Stimulated activated CD4-positive, alpha-beta T cell treated with anti-CD3 and anti-CD28 coated beads, TNF-alpha, amount 100 ng/mL, for 1 hour (primary cell): ENCODE results near the gene UTP14C.
"Not testable (repeated sequence)": the region's sequence is repeated elsewhere in the genome, so short reads cannot be mapped to it uniquely, and the experiment has no call there.

ENCODE experiments used
- DNase-seq, 3 donors: peaks; one replicate each; pipeline ENCODE4 v3.0.0-alpha.2; 2020; ENCODE audit warnings: low read depth in 3 of 3, low spot score in 1 of 3

UTP14C gene

DNA sequence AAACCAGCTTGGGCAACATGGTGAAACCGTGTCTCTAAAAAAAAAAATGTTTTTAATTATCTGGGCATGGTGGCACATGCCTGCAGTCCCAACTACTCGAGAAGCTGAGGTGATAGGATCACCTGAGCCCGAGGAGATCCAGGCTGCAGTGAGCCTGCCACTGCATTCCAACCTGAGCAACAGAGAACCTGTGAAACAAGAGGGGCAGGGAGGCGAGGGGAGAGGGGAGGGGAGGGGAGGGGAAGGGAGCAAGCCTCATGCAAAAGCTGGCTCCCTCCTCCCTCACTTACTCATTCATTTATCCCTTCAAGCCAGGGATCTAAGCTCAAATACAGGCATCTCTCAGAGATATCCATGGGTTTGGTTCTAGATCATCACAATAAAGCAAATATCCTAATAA is 22.1 kb upstream of the UTP14C start:
- DNase-seq: no peak

DNA sequence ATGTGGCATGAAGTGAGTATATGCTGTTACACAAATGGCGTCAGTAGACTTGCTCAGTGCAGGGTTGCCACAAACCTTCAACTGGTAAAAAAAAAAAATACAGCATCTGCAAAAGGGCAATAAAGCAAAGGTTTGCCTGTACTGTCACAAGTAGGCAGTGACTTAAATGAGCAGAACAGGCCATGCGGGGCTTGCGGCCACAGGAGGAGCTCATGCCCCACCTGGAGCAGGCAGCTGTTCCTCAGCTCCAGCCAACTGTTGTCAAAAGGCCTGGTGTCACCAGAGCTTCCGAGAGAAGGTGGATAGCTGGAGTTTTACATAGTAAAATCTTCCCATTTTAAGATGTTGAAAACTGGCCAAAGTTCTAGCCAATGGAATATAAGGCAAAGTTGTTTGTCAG is 20.9 kb upstream of the UTP14C start:
- no peak for DNase-seq

GRCh38 chr13:52004511-52005170 is 19.9 kb upstream of the UTP14C start:
- no peak for DNase-seq

GRCh38 chr13:52005841-52006522 is 18.5 kb upstream of the UTP14C start:
- DNase-seq: no peak

DNA sequence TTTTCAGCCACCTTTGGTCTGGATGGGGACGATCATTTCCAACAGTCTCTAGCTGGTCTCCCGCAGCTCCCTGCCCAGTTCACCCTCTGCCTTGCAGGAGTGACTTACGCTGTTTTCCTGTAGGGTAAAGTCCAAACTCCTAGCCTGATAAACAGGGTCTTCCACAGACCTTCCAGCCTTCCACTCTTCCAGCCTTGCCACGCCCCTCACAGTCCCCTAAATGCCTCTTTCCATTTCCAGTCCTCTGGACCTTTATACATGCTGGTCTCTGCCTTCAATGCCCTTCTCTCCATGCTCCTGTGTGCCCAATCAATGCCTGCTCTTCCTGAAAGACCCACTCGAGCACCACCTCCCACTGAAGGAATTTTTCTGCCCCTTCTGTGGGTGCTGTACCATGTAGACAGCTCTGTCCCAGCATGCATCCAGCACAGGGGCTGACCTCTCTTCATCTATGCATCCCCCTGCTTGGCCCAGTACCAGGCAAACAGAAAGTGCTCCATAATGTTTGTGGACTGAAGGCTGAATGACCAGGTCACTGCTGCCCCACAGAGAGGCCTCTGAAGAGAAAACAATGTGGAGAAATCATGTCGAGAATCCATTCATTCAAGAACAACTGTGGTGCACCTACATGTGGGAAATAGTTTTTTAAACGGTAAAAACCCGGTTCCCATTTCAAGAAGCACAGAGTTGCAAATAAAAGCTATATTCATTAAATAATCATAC is 17.8 kb upstream of the UTP14C start:
- DNase-seq: no peak

DNA sequence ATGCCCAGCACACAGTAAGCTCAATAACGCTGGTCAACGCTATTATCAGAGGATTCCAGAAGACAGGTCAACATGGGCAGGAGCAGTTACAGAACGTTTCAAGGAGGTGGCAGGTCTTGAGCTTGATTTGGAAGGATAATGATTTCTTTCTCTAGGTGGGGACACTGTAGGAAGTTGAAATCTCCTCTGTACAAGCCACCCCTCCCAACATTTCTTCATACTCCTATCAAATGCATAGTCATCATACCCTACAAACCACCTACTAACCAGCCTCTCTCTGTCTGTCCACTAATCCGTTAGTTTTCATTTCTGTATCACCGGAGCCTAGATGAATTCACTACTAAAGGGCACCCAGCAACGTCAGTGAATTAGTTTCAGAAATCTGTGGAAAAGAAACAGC is 14.5 kb upstream of the UTP14C start:
- no peak for DNase-seq

GRCh38 chr13:52010890-52011631 is 13.4 kb upstream of the UTP14C start, which contains the start of gene ATP7B:
Gene ATP7B, minus strand, starts transcription at chr13:52011450. Its CDS starts 113 bp downstream, at chr13:52011337.
- DNase-seq: peak in 2 of 3 donors; percentile 5 to 8

GRCh38 chr13:52011632-52012511 is 12.6 kb upstream of the UTP14C start, which contains the start of gene ALG11:
Gene ALG11, plus strand, starts transcription at chr13:52012398. Its CDS starts 21 bp downstream, at chr13:52012419.
- DNase-seq: peak; percentile 97 to 100 (median 99)

- DNase-seq: no peak
These were observed 12.0 kb upstream of the UTP14C start for GRCh38 chr13:52012512-52012836.

- no peak for DNase-seq
These were observed 8.2 kb upstream of the UTP14C start for GRCh38 chr13:52016296-52016695.

GRCh38 chr13:52020191-52020590 is 4.3 kb upstream of the UTP14C start:
- DNase-seq: no peak

- DNase-seq: no peak
These were observed 2.1 kb upstream of the UTP14C start for GRCh38 chr13:52022356-52022755.

GRCh38 chr13:52025475-52026245 is 1.2 kb downstream of the UTP14C start:
- DNase-seq: no peak

- no peak for DNase-seq
These were observed 1.7 kb downstream of the UTP14C start for GRCh38 chr13:52026246-52026626.

DNA sequence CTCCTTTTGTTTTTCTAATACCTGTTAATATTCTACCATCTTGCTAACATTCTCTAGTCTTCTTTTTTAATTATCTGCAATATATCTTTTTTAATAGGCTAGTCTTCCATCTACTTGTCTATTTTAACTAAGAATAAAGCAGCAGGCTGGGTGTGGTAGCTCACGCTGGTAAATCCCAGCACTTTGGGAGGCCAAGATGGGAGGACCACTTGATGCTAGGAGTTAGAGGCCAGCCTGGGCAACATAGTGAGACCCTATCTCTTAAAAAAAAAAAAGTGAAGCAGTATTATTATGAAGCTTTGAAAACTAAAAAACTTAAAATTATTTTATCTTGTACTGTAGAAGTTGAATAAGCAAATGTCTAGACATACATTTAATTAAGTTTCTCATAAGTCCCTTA is 3.3 kb downstream of the UTP14C start:
- no peak for DNase-seq

DNA sequence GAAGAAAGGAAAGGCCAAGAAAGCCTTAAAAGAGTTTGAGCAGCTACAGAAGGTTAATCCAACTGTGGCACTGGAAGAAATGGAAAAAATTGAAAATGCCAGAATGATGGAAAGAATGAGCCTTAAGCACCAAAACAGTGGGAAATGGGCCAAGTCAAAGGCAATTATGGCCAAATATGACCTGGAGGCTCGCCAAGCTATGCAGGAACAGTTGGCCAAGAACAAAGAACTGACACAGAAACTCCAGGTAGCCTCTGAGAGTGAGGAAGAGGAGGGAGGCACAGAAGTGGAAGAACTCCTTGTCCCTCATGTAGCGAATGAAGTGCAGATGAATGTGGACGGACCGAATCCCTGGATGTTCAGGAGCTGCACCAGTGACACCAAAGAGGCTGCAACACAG is 5.1 kb downstream of the UTP14C start:
- no peak for DNase-seq

GRCh38 chr13:52030401-52030800 is 5.9 kb downstream of the UTP14C start:
- DNase-seq: not testable (repeated sequence)

DNA sequence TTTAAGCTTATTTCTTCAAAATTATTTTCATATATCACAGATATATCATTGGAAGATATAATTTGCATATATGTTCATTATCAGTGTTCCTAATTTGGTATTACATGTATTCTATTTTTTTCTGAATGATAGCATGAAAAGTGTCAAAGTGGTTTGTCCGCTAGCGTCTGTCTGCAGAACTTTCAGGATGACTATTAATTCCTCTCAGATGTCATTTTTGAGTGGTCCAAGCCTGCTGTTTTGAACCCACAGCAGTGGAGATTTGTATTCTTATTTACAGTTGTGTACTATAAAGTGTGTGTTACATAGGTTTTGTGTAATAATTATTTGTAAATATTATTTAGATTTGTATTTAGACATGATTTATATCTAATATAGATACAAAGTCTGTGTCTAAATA is 8.5 kb downstream of the UTP14C start:
- DNase-seq: no peak

DNA sequence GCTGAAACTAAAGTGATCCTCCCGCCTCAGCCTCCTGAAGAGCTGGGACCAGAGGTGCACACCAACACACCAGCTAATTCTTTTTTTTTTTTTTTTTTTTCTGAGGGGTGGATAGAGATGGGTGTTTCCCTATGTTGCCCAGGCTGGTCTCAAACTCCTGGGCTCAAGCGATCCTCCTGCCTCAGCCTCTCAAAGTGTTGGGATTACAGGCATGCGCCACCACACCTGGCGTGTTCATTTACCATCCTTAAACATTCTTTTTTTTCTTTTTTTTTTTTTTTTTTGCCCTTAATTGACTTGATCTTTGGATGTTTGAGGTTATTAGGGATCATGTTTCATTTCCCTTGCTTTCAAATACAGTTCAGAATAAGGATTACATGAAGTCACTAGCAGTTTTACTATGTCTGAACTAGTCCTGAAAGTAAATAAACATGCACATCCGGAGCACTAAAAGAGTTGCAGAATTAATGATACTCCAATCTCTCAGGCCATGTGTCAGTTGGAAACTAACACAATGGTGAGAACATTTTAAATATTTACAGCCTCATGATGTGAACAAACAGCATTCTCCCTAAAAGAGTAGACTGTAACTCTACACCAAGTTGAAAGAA is 10.2 kb downstream of the UTP14C start:
- no peak for DNase-seq
